NOMO-1 (cell line): ENCODE results near the gene FEZF1.
"Not testable (repeated sequence)": the region's sequence is repeated elsewhere in the genome, so short reads cannot be mapped to it uniquely, and the experiment has no call there.

Experiments
- DNase-seq, 2 experiments: peaks; one replicate each; lab custom pipeline; 2025; ENCODE audit not compliant: unreplicated experiment in 2 of 2; lab: John Stamatoyannopoulos, UW

The FEZF1 gene

DNA sequence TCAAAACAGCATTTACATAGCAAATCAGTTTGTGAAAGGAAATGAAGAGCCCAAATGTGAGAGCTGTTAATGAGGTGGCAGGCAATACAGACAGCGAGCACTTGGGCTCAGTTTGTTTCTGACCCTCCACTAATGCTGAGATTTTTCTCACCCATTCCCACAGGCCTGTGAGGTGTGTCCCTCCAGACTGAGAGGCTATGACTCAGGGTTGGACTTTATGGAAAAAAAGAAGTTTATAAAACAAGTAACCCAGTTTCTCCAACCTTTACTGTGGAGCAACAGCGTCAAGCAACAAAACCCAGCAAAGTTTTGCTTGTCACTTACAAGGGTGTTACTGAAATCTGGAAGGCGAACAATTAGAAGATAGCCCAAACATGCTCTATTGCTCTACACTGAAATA, 4.9 kb upstream of the FEZF1 start:
- DNase-seq, result no peak

DNA sequence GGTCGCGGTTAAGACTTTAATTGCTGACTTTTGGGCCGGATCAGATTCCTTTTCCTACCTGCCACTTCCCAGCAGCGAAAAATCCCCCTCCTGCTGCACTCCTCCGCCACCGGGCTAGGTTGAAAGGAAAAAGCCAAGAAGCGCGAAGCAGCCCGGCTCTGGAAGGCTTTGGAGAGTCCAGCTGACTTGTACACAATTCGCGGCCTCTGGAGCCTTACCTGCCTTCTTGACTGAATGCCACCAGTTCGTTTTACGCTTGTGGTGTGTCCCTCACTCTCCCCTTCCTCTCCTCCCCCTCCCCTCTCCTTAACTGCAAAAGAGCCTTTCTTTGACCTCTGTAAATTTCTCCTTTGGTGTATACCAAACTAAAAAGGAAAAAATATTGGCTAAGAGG, 2.7 kb upstream of the FEZF1 start:
- DNase-seq, result no peak

DNA sequence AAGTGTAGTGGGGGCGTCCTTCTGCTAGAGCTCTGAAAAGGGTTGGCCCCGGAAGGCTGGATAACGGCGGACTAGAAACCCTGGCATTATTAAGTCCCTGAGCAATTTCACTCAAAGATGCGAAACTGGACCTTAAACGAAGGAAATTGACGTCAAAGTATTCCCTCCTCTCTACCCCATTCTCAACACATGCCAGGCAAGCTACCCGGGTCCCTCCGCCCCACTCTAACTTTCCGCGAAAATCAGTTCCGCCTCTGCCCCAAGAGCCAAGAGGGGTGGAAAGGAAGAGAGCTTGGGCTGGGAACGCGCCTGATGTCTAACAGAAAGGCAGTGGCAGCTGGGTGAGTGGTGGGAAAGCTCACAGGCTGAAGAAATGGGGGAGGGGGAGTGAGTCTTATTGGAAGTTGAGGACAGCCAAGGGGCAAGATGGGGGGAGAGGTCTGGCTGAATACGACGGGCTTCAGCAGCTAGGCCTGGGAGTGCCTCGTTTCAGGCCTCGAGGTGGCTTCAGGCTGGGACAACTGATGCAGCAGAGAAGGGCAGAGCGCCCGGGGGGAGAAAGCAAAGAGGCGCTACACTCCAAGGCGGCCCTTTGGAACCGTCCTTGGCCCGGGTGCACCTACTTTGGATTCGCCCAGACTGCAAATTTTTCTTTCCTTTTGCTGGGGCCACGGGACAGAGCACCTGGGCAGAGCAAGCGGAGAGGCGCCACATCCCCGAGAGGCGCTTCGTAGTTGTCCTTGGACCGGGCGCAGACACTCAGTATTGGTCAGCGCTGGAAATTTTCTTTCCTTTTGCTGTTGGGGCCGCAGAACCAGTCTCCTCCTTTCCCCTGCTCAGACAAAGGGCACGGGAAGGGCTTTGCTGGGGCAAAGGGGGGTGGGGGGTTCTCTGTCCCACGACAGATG, 2.0 kb upstream of the FEZF1 start:
- DNase-seq, result no peak

DNA sequence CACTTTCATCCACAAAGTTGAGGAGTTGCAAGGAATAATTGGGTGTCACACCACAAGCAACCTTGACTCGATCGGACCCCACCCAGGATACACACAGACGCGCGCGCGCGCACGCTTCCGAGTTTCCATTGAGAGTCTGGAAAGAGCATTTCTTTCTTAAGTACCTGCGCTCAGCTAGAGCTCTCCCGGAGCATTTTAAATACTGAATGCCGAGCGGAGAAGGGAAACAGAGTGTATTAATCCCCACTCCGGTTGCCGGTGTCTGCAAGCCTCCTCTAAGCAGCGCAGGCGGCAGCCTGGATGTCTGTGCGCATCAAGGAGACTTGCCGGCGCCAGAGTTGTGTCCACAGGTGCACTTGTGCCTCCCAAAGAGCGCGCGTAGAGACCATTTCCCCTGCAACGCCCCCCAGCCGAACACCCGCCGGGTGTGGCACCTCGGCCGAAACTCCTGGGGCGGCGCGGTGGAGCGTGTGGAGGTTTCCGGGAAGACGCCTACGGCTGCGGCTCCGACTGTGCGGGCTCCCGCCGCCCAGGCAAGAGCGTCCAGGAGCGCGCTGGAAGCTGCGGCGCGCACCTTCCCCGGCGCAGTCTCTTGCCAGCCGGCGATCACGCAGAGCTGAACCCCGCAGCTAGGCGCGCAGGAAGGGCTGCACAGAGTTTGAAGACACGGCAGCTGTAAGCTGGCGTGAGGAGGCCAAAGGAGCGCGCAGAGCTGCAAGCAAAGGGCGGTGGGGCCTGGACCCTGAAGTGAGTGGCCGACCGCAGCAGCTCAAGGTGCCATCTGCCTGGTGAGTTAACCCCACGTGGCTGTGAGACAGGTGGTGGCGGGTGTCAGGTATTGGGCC, 1.1 kb upstream of the FEZF1 start:
- no peak for DNase-seq

DNA sequence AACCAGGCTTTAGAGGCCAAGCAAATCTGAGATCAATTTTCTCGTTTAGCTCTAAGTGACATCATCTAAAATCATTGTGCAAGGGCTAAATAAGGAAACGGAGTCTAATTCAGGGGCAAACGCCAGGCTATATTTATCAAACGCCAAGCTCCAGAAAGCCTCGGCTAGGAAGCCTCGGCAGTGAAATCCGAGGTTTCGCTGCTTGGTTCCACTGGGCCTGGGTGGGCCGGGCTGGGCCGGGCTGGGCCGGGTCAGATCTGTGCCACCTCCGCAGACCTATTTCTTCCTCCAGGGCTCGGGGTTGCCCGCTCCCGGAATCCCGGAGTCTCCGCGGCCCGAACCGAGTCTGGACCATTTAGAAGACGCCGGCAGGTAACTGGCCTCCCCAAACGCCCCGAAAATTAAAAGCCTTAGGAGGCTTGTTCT, 459 bp upstream of the FEZF1 start:
- no peak for DNase-seq

DNA sequence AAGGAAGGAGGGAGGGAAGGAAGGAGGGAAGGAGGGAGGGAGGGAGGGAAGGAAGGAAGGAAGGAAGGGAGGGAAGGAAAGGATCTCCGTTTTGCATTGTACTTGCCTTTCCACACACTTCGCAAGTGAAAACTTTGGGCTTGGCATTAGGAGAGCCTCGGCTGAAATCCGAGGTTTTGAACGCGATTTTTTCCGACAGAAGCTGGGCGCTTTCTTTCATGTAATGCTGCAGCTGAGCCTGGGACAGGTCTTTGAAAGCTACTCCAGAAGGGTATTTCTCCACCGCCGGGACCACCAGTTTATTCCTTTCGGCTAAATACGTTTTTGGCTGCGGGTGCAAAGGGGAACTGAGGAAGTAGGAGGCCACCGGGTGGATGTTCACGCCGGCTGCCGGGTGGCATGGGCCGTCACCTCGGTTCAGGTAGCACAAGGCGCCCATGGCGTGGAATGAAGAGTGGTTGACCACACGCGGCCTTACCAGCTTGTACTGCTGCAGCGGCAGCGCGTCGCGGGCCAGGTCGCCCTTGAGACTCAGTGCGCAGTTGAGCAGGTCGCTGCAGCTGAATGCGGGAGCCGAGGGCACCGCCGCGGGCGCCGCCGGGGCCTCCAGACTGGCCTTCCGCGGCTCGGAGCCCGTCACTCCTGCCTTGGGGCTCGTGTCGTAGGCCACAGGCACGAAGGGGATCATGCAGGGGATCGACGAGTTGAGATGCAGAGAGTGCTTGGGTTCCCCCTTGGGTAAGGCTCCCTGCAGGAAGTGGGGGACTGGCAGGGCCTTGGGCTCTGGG, 825 bp downstream of the FEZF1 start:
- DNase-seq, result no peak

DNA sequence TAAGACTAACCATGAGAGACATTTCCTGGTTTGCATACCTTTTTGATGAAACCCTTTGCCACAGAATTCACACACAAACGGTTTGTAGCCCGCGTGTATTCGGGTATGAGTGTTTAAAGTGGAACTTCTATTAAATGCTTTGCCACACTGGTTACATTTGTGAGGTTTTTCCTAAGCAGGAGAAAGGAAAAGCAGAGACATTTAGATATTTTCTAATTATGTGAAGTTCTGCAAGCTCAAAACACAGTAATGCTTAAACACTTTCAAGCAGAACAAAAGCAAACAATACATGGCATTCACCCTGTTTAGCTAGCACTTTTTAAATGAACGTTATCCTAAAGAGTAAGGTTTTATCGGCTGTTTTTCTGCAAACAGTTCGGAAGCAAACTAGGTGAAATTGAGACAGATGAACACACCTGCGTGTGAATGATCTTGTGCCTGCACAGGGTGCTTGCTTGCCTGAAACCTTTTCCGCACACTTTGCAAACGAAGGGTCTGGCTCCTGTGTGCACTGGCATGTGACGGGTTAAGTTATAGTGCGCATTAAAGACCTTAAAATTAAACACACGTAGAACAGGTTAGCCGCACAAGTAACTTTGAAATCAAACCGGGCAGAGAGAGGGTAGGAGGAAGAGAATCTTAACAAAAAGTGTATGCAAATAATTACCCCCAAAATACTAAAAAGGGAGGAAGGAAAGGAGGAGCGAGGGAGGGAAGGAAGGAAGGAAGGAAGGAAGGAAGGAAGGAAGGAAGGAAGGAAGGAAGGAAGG, 1.6 kb downstream of the FEZF1 start:
- DNase-seq, result no peak

DNA sequence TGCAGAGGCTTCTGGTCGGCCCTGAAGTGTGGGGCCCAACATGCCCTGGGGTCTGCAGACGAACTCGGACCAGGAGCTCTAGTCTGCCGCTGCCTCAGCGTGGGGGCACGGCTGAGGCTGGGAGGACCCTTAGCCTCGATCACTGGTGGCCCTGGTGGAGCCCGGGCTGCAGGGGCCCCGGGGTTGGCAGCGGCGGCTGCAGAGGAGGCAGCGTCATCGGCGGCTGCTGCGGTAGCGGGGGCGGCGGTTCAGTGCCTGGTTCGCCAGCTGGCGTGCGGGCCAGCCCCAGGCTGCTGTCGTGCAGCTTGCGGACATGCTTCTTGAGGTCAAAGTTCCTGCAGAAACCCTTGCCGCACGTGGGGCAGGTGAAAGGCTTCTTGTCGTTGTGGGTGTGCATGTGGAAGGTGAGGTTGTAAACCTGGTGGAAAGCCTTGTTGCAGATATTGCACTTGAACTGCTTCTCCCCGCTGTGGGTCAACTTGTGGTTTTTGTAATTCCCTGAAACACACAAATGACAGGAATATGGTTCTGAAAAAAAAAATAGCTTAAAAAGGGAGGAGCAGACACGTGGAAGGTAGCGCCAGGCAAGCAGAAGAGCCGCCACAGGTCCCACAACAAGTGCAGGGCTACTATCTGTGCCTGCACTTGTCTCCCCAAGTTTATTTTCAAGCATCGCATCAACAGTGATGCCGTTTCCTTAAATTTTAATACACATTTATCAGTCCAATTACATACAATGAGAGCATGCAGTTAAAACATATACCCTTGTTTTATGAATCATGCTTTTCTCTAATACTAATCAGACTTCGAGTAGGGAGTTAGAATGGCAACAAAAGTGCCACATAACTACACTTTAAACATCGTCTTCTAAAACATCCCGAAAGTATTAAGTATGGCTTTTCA, 2.4 kb downstream of the FEZF1 start:
- no peak for DNase-seq

DNA sequence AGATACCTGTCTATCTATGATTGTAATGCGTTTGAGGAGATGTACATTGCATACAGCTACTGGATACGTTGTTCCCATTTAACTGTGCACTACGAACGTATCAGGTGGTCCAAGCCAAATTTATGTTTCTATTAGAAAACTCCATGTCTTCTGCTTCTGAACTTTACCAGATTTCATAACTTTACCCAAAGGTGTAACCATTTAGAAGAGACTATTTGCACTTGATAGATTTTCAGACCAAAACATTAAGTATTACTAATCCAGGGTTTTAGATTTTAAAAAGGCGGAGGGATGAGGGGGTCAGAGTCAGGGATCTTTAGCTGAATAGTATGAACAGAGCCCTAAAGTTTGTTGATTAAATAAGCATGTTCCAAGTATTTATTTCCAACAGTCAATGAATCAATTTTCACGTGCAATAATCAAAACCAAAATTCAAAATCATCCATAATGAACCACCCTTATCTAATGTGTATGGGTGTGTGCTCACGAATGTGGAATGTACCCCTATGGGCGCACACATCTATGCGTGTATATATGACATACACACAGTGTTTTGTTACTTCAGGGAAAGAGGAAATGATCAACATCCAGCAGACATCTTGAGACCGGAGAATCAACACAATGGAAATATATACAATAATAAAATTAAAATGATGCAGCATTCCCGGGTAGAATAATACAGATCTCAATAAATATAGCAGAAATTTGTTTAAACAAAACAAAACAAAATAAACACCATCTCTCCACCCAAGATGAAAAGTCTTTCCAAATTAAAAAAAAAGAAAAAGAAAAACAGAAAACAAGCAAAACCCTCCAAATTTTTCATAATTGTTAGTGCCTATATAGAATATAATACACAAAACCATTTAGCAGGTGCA, 3.4 kb downstream of the FEZF1 start:
- no peak for DNase-seq

DNA sequence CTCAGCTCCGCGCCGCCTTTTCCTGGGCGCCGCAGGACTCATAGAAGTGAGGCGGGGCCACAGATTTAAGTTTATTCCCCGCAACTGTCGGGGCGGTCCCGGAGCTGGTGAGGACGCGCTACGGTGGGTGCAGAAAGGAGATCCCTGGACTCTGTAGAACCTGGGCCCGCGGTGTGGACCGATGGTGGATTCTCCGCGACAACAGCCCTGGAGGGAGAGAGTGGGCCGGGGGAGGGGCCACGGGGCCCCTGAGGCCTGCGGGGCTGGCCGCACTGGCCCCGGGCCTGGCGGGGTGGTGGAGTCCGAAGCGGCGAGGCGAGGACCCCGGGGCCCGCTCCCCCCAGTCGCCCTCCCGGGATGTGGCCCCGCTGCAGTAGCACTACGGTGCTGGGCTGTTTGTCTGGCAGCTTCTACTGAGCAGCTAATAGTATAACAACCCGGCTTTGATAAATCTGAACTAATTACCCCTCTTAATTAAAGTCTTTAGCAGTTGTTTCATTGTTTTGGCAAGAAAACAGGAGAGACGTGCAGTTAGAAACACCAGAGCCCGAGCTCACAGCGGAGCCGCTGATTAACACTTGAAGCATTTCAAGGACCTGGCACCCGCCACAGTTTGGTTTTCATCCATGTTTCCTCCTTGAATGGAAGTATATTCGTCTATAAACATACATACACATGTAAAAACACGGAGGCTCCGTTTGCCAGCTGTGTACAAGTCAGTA, 4.2 kb downstream of the FEZF1 start:
- no peak for DNase-seq

DNA sequence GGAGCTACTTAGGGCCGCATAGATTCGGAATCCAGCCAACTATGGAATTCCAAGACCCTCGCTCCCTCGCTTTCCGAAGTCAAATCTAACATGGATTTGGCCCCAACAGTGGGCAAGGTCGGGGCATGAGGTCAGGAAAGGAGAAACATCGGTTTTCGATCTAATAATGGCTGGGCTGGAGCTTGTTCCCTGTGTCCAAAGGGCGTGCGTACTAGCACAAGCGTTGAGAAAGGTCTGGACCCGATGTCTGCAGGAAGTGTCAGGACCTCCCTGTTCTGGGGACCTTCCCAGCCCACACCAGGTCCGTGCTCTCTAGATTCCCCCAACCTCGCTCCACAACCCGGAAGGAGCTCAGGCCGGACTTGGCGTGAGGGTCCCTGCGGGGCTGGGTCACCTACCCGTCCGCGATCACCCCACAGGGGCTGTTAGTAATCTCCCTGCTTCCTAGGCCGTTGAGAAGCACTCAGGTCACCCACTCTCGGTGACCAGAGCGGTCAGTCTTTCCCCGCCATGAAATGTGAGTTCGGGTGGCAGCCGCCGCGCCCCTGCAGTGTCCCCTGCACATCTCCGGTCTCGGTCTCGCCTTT, 4.8 kb downstream of the FEZF1 start:
- DNase-seq, result no peak

DNA sequence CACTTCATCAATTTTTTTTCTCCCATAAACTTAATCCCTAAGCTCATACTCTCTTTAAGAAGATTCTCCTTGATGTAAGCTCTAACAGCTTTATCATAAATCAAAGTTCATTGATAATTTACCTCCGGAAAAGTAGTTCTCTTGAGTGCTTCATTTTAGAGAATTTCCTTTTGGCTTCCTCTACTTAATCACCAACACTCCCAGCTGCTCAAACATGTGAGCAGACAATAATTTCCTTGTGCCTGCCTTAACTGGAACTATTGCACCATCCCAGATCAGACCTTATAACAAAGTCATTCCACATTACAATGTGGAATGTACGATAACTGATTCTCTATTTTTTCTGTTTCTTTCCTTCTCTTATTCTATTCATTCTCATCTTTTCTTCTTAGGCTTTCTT, 5.9 kb downstream of the FEZF1 start:
- no peak for DNase-seq

DNA sequence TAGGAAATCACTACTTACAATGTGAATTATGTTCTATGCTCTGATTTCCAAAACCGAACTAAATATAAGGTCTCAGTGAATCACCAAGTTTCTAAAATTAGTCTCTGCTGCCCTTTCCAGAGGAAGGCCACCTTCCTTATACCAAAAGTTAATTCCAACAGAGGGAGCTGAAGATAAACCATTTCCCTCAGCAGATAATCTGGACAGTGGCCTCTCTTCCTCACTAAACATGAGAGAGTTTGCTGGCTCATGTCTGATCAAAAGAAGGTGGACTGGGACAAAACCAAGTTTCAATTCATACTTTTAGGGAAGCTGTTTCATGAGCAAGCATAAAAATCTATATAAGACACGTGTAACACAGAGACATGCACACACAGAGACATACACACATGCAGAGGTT, 6.4 kb downstream of the FEZF1 start:
- no peak for DNase-seq

DNA sequence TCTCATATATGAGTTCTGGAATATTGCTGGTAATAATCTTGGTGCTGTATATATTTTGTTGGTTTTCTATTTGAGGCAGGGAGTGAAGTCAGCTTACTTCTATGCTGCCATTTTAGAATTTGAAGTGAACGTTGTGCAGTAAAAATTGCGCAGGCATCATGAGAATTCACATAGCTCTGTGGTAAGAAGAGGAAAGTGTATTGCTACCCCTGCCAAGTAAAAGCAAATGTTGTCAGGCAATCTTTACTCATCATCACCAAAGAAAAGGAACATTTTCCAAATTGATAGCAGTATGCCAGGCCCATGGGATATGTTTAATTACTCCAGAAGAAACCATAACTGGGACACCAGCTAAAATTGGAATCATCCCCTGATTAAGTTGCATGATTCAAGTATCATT, 13.4 kb downstream of the FEZF1 start:
- no peak for DNase-seq

DNA sequence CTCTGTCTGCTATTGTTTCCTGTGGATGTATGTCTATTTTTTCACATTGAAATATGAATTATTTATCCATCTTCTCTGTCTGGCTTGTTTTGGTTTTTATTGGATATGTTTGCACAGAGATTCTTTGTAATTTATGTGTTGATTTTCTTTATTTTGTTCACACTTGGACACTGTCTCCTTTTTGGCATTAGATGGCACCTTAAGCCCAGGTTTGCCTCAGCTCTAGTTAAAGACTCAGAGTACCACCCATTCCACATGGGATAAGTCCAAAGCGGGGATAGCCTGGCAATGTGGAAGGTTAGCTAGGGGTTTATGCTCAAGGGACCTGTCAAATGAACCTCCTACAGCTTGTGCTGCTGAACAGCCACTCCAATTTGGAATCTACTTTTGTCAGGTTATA, 14.1 kb downstream of the FEZF1 start:
- DNase-seq, result no peak

DNA sequence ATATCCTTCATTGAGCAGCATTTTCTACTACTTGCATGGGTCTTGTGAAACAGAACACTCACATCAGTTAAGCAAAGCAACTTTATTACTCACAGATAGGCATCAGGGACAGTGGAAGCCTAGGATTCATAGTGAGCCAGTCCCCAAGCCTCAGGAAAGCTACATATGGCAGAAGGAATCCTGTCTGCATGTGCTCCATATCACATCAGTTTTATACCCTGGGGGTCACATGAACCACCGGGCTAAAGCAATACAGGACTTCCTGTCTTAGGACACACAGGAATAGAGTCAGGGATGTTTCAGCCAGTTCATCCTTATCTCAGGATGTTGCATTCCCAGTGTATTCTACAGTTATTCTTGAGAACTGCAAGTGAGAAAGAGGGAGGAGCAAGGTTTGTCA, 15.1 kb downstream of the FEZF1 start:
- DNase-seq, result no peak

DNA sequence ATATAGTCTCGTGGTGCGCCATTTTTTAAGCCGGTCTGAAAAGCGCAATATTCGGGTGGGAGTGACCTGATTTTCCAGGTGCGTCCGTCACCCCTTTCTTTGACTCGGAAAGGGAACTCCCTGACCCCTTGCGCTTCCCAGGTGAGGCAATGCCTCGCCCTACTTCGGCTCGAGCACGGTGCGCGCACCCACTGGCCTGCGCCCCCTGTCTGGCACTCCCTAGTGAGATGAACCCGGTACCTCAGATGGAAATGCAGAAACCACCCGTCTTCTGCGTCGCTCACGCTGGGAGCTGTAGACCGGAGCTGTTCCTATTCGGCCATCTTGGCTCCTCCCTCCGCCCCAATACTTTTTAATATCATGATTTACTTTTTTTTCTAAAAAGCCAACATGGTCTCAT, 19.9 kb downstream of the FEZF1 start:
- DNase-seq, result not testable (repeated sequence)
